SK-N-SH (cell line): ENCODE measurements around the gene TMEM271. TPM values are rescaled to one million over a fixed set of nuclear protein-coding genes. Genes with fewer than 3 reads are reported as not detected.

Experiments
- CTCF ChIA-PET: fragments of 300-600, 350-600 bp; formaldehyde crosslinking; extraction: SDS; loops from one replicate; lab custom pipeline; 2021; lab: Yijun Ruan, JAX
- POLR2A ChIA-PET: fragments of 350-600 bp; sonication (Branson Sonifier 250); formaldehyde crosslinking; extraction: SDS; loops from one replicate; lab custom pipeline; 2020; ENCODE audit warnings: antibody characterized with exemption, inconsistent platforms; lab: Yijun Ruan, JAX
- DNase-seq: peaks from one replicate; pipeline ENCODE4 v3.0.0; 2012
- H2AFZ ChIP-seq: fragments of 200-600 bp; sonication (generic); 2 replicates; pipeline ENCODE4 v1.8.1; 2016; ENCODE audit warnings: antibody characterized with exemption, mild to moderate bottlenecking, low read depth
- H3F3A ChIP-seq: fragments of 200-600 bp; sonication (generic); replicated peaks from 2 replicates; pipeline ENCODE3; 2016; ENCODE audit warnings: antibody characterized with exemption, mild to moderate bottlenecking; ENCODE audit not compliant: insufficient read depth
- H3K27ac ChIP-seq, 2 experiments: fragments of 200-500 bp in 1 of 2; fragments of 200-600 bp in 1 of 2; sonication (Bioruptor generic) in 1 of 2; sonication (generic), shearing (Covaris generic) in 1 of 2; 2 replicates each; pipeline versions ENCODE4 v1.5.1 to v1.6.1; 2014 to 2016; ENCODE audit warnings: low read depth in 2 of 2, inconsistent platforms in 1 of 2, low read length in 1 of 2, mild to moderate bottlenecking in 1 of 2, mixed read lengths in 1 of 2
- H3K27me3 ChIP-seq: fragments of 200-600 bp; sonication (generic), shearing (Covaris generic); 2 replicates; pipeline ENCODE4 v1.6.1; 2016; ENCODE audit warnings: mixed run types; ENCODE audit not compliant: insufficient read depth
- H3K36me3 ChIP-seq, 2 experiments: fragments of 200-500 bp in 1 of 2; fragments of 200-600 bp in 1 of 2; sonication (Bioruptor generic) in 1 of 2; sonication (generic) in 1 of 2; replicated peaks in 1 of 2; 2 replicates each; pipeline versions ENCODE3 to v1.5.1; 2014 to 2016; ENCODE audit warnings: low read length in 1 of 2, mild to moderate bottlenecking in 1 of 2; ENCODE audit not compliant: insufficient read depth in 2 of 2, control insufficient read depth in 1 of 2
- H3K4me1 ChIP-seq, 2 experiments: fragments of 200-500 bp in 1 of 2; fragments of 200-600 bp in 1 of 2; sonication (Bioruptor generic) in 1 of 2; sonication (generic), shearing (Covaris generic) in 1 of 2; 2 replicates each; pipeline versions ENCODE4 v1.5.1 to v1.6.1; 2014 to 2016; ENCODE audit warnings: low read depth in 1 of 2, low read length in 1 of 2, mixed run types in 1 of 2; ENCODE audit not compliant: insufficient read depth in 2 of 2, control insufficient read depth in 1 of 2
- H3K4me2 ChIP-seq: fragments of 200-600 bp; sonication (generic), shearing (Covaris generic); 2 replicates; pipeline ENCODE4 v1.6.1; 2017; ENCODE audit warnings: mixed run types
- H3K4me3 ChIP-seq, 2 experiments: fragments of 200-500 bp in 1 of 2; fragments of 200-600 bp in 1 of 2; sonication (Bioruptor generic) in 1 of 2; sonication (generic), shearing (Covaris generic) in 1 of 2; 2 replicates each; pipeline versions ENCODE4 v1.5.1 to v1.8.1; 2014 to 2016; ENCODE audit warnings: low read depth in 2 of 2, inconsistent platforms in 1 of 2, low read length in 1 of 2, mild to moderate bottlenecking in 1 of 2, mixed read lengths in 1 of 2, moderate library complexity in 1 of 2
- H3K79me2 ChIP-seq: fragments of 200-600 bp; sonication (generic); 2 replicates; pipeline ENCODE4 v1.8.1; 2017; ENCODE audit warnings: mild to moderate bottlenecking; ENCODE audit not compliant: insufficient read depth
- H3K9ac ChIP-seq: fragments of 200-600 bp; sonication (generic); 2 replicates; pipeline ENCODE4 v1.6.1; 2017; ENCODE audit warnings: mixed run types
- H3K9me2 ChIP-seq: fragments of 200-600 bp; sonication (generic); 2 replicates; pipeline ENCODE4 v1.6.1; 2017; ENCODE audit warnings: mixed run types
- H3K9me3 ChIP-seq: fragments of 200-600 bp; sonication (generic); 2 replicates; pipeline ENCODE4 v1.6.1; 2017; ENCODE audit warnings: mixed run types, mild to moderate bottlenecking, moderate library complexity
- H4K20me1 ChIP-seq: fragments of 200-600 bp; sonication (generic); 2 replicates; pipeline ENCODE4 v1.6.1; 2017; ENCODE audit warnings: mild to moderate bottlenecking, mixed run types; ENCODE audit not compliant: insufficient read depth
- EP300 ChIP-seq, 2 experiments: IDR thresholded peaks; 2 replicates each; pipeline versions ENCODE4 v1.4.0 to v1.6.1; 2012; ENCODE audit warnings: borderline replicate concordance in 1 of 2, low read depth in 1 of 2, low read length in 1 of 2
- FOSL2 ChIP-seq: IDR thresholded peaks from 2 replicates; pipeline ENCODE4 v1.4.0; 2012; ENCODE audit warnings: low read depth, mild to moderate bottlenecking, moderate library complexity, borderline replicate concordance
- MXI1 ChIP-seq: IDR thresholded peaks from 2 replicates; pipeline ENCODE4 v1.6.1; 2012; ENCODE audit warnings: mild to moderate bottlenecking, low read depth, low read length, improper control_type of control experiment
- POLR2AphosphoS5 ChIP-seq: IDR thresholded peaks from 2 replicates; pipeline ENCODE4 v1.6.1; 2012; ENCODE audit warnings: low read depth, low read length
- RAD21 ChIP-seq: IDR thresholded peaks from 2 replicates; pipeline ENCODE4 v1.6.1; 2012; ENCODE audit warnings: mild to moderate bottlenecking, low read length
- RCOR1 ChIP-seq: fragments of 150-350 bp; IDR thresholded peaks from 2 replicates; pipeline ENCODE4 v1.6.1; 2017; ENCODE audit warnings: antibody characterized with exemption, low read length
- WGBS: methylation state at CpG from one replicate; pipeline ENCODE4 v1.1.6; 2017; ENCODE audit warnings: low lambda C conversion rate; 5-methylcytosine and 5-hydroxymethylcytosine counted together
- polyA plus RNA-seq, 3 experiments: library from polyadenylated mRNA; depleted of rRNA; stranded (reverse); fragments of >200 nt; gene quantifications; 2 replicates each; pipeline ENCODE4 v1.2.3, GENCODE V29; 2012
- TF ChIP-seq, protein P1 (sequence below): IDR thresholded peaks from 2 replicates; pipeline ENCODE4 v1.6.1; 2012; ENCODE audit warnings: mild to moderate bottlenecking, low read depth, low read length, moderate library complexity

TMEM271 gene
- polyA plus RNA-seq, 1 of the 3 experiments (the other 2 are of a cell fraction): not detected

DNA sequence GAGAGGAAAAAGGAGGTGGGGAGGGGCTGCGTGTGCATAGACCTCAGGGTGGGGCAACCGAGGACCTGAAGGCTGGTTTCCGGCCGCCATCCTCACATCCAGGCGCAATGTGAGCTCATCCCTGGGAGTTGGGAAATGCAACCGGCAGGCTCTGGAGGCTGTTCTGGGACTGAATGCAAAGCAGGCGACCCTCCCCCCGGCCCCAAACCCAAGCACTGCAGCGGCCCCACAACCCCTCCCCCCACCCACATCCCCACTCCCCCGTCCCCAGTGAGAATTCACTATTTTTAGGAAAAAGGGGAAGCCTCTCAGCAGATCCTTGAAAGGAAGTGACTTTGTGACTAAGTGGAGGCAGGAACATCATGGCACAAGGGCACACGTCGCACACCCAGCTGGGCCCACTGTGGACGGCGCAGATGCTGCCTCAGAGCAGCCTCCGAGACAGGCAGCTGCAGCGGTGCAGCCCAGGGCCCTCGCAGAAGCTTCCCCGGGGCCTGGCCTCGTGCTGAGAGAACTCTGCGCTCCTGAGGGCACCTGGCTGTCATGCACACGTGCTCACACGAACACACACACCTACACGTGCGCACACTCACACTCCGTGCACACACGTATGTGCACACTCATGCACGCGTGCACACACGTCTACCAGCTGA is 47.9 kb upstream of the TMEM271 start (continued):
- TF ChIP-seq, protein P1, sequence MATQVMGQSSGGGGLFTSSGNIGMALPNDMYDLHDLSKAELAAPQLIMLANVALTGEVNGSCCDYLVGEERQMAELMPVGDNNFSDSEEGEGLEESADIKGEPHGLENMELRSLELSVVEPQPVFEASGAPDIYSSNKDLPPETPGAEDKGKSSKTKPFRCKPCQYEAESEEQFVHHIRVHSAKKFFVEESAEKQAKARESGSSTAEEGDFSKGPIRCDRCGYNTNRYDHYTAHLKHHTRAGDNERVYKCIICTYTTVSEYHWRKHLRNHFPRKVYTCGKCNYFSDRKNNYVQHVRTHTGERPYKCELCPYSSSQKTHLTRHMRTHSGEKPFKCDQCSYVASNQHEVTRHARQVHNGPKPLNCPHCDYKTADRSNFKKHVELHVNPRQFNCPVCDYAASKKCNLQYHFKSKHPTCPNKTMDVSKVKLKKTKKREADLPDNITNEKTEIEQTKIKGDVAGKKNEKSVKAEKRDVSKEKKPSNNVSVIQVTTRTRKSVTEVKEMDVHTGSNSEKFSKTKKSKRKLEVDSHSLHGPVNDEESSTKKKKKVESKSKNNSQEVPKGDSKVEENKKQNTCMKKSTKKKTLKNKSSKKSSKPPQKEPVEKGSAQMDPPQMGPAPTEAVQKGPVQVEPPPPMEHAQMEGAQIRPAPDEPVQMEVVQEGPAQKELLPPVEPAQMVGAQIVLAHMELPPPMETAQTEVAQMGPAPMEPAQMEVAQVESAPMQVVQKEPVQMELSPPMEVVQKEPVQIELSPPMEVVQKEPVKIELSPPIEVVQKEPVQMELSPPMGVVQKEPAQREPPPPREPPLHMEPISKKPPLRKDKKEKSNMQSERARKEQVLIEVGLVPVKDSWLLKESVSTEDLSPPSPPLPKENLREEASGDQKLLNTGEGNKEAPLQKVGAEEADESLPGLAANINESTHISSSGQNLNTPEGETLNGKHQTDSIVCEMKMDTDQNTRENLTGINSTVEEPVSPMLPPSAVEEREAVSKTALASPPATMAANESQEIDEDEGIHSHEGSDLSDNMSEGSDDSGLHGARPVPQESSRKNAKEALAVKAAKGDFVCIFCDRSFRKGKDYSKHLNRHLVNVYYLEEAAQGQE: no peak
- no peak for TF ChIP-seq MXI1
- TF ChIP-seq FOSL2: no peak
- TF ChIP-seq RAD21: no peak
- TF ChIP-seq, all 33 proteins: peak for 0

DNA sequence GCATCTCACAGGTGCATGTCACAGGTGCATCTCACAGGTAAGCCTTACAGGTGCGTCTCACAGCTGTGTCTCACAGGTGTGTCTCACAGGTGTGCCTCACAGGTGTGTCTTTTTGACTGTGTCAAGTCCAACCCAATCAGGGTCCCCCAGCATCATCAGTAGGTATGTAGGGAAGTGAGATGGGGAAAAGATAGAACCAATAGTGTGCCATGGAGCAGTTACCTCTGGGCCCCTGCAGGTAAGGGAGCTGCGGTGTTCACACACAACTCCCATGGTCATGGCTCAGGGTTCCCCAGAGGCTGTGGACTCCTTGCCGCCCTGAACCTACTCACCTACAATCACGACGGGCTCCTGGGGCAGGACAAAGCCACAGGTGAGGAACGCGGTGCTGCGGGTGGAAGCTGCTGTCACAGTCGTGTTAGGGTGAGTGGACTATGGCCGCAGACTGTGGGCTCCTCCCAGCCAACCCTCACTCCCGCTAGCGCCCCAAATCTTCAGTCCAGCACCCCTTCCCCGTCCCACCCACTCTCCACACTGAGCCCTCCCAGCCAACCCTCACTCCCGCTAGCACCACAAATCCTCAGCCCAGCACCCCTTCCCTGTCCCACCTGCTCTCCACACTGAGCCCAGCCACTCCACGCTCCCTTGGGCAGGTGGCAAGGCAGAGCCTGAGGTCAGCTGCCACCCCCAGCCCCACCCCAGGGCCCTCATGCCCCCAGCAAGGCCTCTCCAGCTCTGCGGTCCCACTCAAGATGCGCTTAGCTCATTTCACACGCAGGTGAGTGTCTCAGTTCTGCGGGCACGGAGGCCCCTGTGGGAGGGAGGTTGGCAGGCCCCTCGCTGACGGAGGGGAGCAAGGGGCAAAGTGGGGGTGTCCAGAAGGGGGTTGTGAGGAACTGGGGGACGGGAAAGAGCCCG is 47.2 kb upstream of the TMEM271 start:
- 47% methylated on average over 19 of the region's 24 CpGs for WGBS
- no peaks in the 10 kb centered on the region for H3K9me3 ChIP-seq
- CTCF ChIA-PET: no interaction called here

More for the DNA sequence above, 47.2 kb upstream of the TMEM271 start:
- Histone ChIP-seq H3K9ac (no peak overlapping the region), H3K36me3 (no peaks in the 10 kb centered on the region), H3K4me1 (no peaks in the 10 kb centered on the region), H4K20me1 (no peaks in the 10 kb centered on the region), H3K9me2 (no peaks in the 10 kb centered on the region), H2AFZ (no peak overlapping the region), H3K4me3 (no peak overlapping the region), H3K4me2 (no peak overlapping the region), H3F3A (peaks cover 3% of the 10 kb centered on the region), H3K27ac (no peak overlapping the region), H3K27me3 (peaks cover 13% of the 10 kb centered on the region; the same call in 1 of the 2 replicates), H3K79me2 (no peaks in the 10 kb centered on the region)
- no peak for DNase-seq
- TF ChIP-seq POLR2AphosphoS5 (no peak), RCOR1 (no peak), FOSL2 (no peak), EP300 (IDR thresholded peaks at IDR 0.05; ENCODE audit: borderline replicate concordance in 1 of 2, low read depth in 1 of 2, low read length in 1 of 2) (no peak)
- POLR2A ChIA-PET: no interaction called here
